H9 (cell line): ENCODE data around the gene PLXNA4. TPM values are rescaled to one million over a fixed set of nuclear protein-coding genes. Genes with fewer than 3 reads are reported as not detected.

Experiments
- DNase-seq: peaks from one replicate; pipeline ENCODE4 v3.0.0-alpha.2; 2017
- H2AFZ ChIP-seq: one replicate; pipeline ENCODE4 v1.6.1; 2013; ENCODE audit warnings: mild to moderate bottlenecking, low read length, control low read depth, moderate library complexity
- H2AK5ac ChIP-seq: 2 replicates; pipeline ENCODE4 v1.6.1; 2013; ENCODE audit warnings: low read length, control low read depth, mixed read lengths; ENCODE audit not compliant: insufficient read length
- H2BK120ac ChIP-seq: one replicate; pipeline ENCODE4 v1.6.1; 2013; ENCODE audit warnings: low read depth, mild to moderate bottlenecking, low read length, control low read depth, inconsistent platforms; ENCODE audit not compliant: poor library complexity, severe bottlenecking
- H2BK12ac ChIP-seq: 2 replicates; pipeline ENCODE4 v1.6.1; 2013; ENCODE audit warnings: low read length, control low read depth, mixed read lengths, low read depth; ENCODE audit not compliant: insufficient read length
- H2BK15ac ChIP-seq: 2 replicates; pipeline ENCODE4 v1.6.1; 2013; ENCODE audit warnings: low read depth, low read length, control low read depth
- H2BK20ac ChIP-seq: one replicate; pipeline ENCODE4 v1.6.1; 2013; ENCODE audit warnings: low read depth, mild to moderate bottlenecking, low read length, control low read depth, inconsistent platforms; ENCODE audit not compliant: poor library complexity, severe bottlenecking
- H2BK5ac ChIP-seq: 2 replicates; pipeline ENCODE4 v1.6.1; 2013; ENCODE audit warnings: low read length, control low read depth, mixed read lengths; ENCODE audit not compliant: insufficient read length
- H3K14ac ChIP-seq: 2 replicates; pipeline ENCODE4 v1.6.1; 2013; ENCODE audit warnings: low read length, control low read depth; ENCODE audit not compliant: insufficient read depth
- H3K18ac ChIP-seq: 2 replicates; pipeline ENCODE4 v1.6.1; 2013; ENCODE audit warnings: low read depth, mild to moderate bottlenecking, mixed read lengths, low read length, control low read depth; ENCODE audit not compliant: insufficient read length
- H3K23ac ChIP-seq: 2 replicates; pipeline ENCODE4 v1.6.1; 2013; ENCODE audit warnings: low read length, control low read depth, mixed read lengths, low read depth; ENCODE audit not compliant: insufficient read length
- H3K23me2 ChIP-seq: 2 replicates; pipeline ENCODE4 v1.6.1; 2013; ENCODE audit warnings: low read depth, mild to moderate bottlenecking, mixed read lengths, low read length, control low read depth; ENCODE audit not compliant: insufficient read length, poor library complexity, severe bottlenecking
- H3K27ac ChIP-seq: 2 replicates; pipeline ENCODE4 v1.5.1; 2013; ENCODE audit warnings: low read length, control low read depth, mixed read lengths, low read depth; ENCODE audit not compliant: insufficient read length
- H3K27me3 ChIP-seq: 2 replicates; pipeline ENCODE4 v1.6.1; 2013; ENCODE audit warnings: low read length, control low read depth, inconsistent platforms; ENCODE audit not compliant: insufficient read depth
- H3K4ac ChIP-seq: 2 replicates; pipeline ENCODE4 v1.6.1; 2013; ENCODE audit warnings: low read depth, mild to moderate bottlenecking, control low read depth, inconsistent platforms, low read length, moderate library complexity
- H3K4me1 ChIP-seq: 2 replicates; pipeline ENCODE4 v1.6.1; 2013; ENCODE audit warnings: low read length, control low read depth, inconsistent platforms; ENCODE audit not compliant: insufficient read depth
- H3K4me2 ChIP-seq: 2 replicates; pipeline ENCODE4 v1.6.1; 2013; ENCODE audit warnings: low read length, control low read depth, mixed read lengths; ENCODE audit not compliant: insufficient read length, insufficient read depth
- H3K56ac ChIP-seq: 2 replicates; pipeline ENCODE4 v1.6.1; 2013; ENCODE audit warnings: low read depth, mild to moderate bottlenecking, mixed read lengths, low read length, control low read depth; ENCODE audit not compliant: insufficient read length
- H3K79me1 ChIP-seq: 2 replicates; pipeline ENCODE4 v1.6.1; 2013; ENCODE audit warnings: low read depth, mild to moderate bottlenecking, moderate library complexity, low read length, control low read depth, inconsistent platforms; ENCODE audit not compliant: insufficient read depth, poor library complexity, severe bottlenecking
- H3K79me2 ChIP-seq: 2 replicates; pipeline ENCODE4 v1.6.1; 2013; ENCODE audit warnings: low read length, control low read depth, inconsistent platforms; ENCODE audit not compliant: insufficient read depth
- H3K9ac ChIP-seq: 2 replicates; pipeline ENCODE4 v1.6.1; 2013; ENCODE audit warnings: low read length, control low read depth, mixed read lengths; ENCODE audit not compliant: insufficient read length; ENCODE audit errors: extremely low read depth
- H3K9me3 ChIP-seq: one replicate; pipeline ENCODE4 v1.6.1; 2013; ENCODE audit warnings: low read depth, low read length, inconsistent platforms; ENCODE audit not compliant: control insufficient read depth
- H3T11ph ChIP-seq: one replicate; pipeline ENCODE4 v1.6.1; 2013; ENCODE audit warnings: mild to moderate bottlenecking, low read length, control low read depth, inconsistent platforms
- H4K20me1 ChIP-seq: one replicate; pipeline ENCODE4 v1.6.1; 2013; ENCODE audit not compliant: control insufficient read depth, insufficient read length, insufficient read depth
- H4K5ac ChIP-seq: 2 replicates; pipeline ENCODE4 v1.6.1; 2013; ENCODE audit warnings: low read depth, mild to moderate bottlenecking, mixed read lengths, low read length, control low read depth; ENCODE audit not compliant: insufficient read length
- H4K8ac ChIP-seq: replicated peaks from 2 replicates; pipeline ENCODE4 v1.6.1; 2013; ENCODE audit warnings: low read length, control low read depth, mixed read lengths, low read depth; ENCODE audit not compliant: insufficient read length
- H4K91ac ChIP-seq: 2 replicates; pipeline ENCODE4 v1.6.1; 2013; ENCODE audit warnings: low read depth, mild to moderate bottlenecking, moderate library complexity, mixed read lengths, low read length, control low read depth; ENCODE audit not compliant: insufficient read length
- H3K27ac Mint-ChIP-seq, 3 experiments: 2 replicates in 2 of 3; 3 replicates in 1 of 3; pipeline ENCODE4 v1.8.0; 2020 to 2021; ENCODE audit warnings: mixed read lengths in 3 of 3, mild to moderate bottlenecking in 1 of 3, moderate library complexity in 1 of 3
- H3K27me3 Mint-ChIP-seq: 2 replicates; pipeline ENCODE4 v1.8.0; 2021; ENCODE audit warnings: low read depth, mild to moderate bottlenecking, moderate library complexity, mixed read lengths
- H3K36me3 Mint-ChIP-seq, 3 experiments: 2 replicates in 2 of 3; 3 replicates in 1 of 3; pipeline ENCODE4 v1.8.0; 2020 to 2021; ENCODE audit warnings: low read depth in 3 of 3, mixed read lengths in 3 of 3; ENCODE audit not compliant: insufficient read depth in 1 of 3
- H3K4me1 Mint-ChIP-seq, 2 experiments: 2 replicates each; pipeline ENCODE4 v1.8.0; 2020; ENCODE audit warnings: mixed read lengths in 2 of 2
- H3K4me3 Mint-ChIP-seq, 2 experiments: 2 replicates in 1 of 2; 3 replicates in 1 of 2; pipeline ENCODE4 v1.8.0; 2020 to 2021; ENCODE audit warnings: mild to moderate bottlenecking in 2 of 2, mixed read lengths in 2 of 2, moderate library complexity in 1 of 2
- H3K9me3 Mint-ChIP-seq, 2 experiments: 2 replicates in 1 of 2; 3 replicates in 1 of 2; pipeline ENCODE4 v1.8.0; 2020; ENCODE audit warnings: mild to moderate bottlenecking in 2 of 2, mixed read lengths in 2 of 2, moderate library complexity in 1 of 2
- CTCF ChIP-seq: fragments of 200-600 bp; sonication (generic); conservative IDR thresholded peaks from 3 replicates; pipeline ENCODE4 v1.8.0; 2021; ENCODE audit warnings: antibody characterized with exemption, mild to moderate bottlenecking
- WGBS: extraction: QIAGEN DNeasy Blood & Tissue Kit; methylation state at CpG from one replicate; pipeline ENCODE4 v1.1.7; 2013; ENCODE audit warnings: missing lambda C conversion rate, low lambda C conversion rate, mixed read lengths; ENCODE audit not compliant: insufficient read length; ENCODE audit errors: extremely low coverage; 5-methylcytosine and 5-hydroxymethylcytosine counted together
- total RNA-seq: library from RNA; stranded (reverse); gene quantifications from 2 replicates; pipeline ENCODE4 v1.2.1, GENCODE V29; 2021

Gene PLXNA4
- total RNA-seq, 1 experiment from 2014 or later = 0.35 TPM

GRCh38 chr7:132296820-132297219 is 279.4 kb downstream of the PLXNA4 start:
- H3K23me2 ChIP-seq = peaks cover 3% of the 10 kb centered on the region
- peaks cover 5% of the 10 kb centered on the region; the same call in 1 of the 2 replicates for H3K27me3 Mint-ChIP-seq
- no peak overlapping the region for H3K27ac ChIP-seq
- no peak for DNase-seq
- H3K4me2 ChIP-seq = no peak overlapping the region
- no peak overlapping the region for H3K4ac ChIP-seq
- no peak overlapping the region for H4K5ac ChIP-seq
- no peaks in the 10 kb centered on the region for H3K79me2 ChIP-seq
- H3K36me3 Mint-ChIP-seq = no peaks in the 10 kb centered on the region
- no CpG with 5 or more reads among the region's 8 CpGs for whole genome bisulfite sequencing
- TF ChIP-seq CTCF = no peak
- no peak overlapping the region for H4K8ac ChIP-seq
- H3K4me1 ChIP-seq = no peaks in the 10 kb centered on the region
- no peak overlapping the region for H3K14ac ChIP-seq
- H2BK5ac ChIP-seq = no peak overlapping the region
- no peak overlapping the region for H4K91ac ChIP-seq
- no peak overlapping the region for H2AFZ ChIP-seq
- no peak overlapping the region for H3K4me3 Mint-ChIP-seq
- H3K79me1 ChIP-seq = no peaks in the 10 kb centered on the region
- no peak overlapping the region for H2BK20ac ChIP-seq
- H2BK15ac ChIP-seq = no peak overlapping the region
- no peak overlapping the region for H3K9ac ChIP-seq
- H3K56ac ChIP-seq = no peak overlapping the region
- H3T11ph ChIP-seq = no peak overlapping the region
- H3K4me1 Mint-ChIP-seq = peaks cover 5% of the 10 kb centered on the region in 2 experiments; a peak in 3 of 4 replicates
- H4K20me1 ChIP-seq = no peaks in the 10 kb centered on the region
- H3K27ac Mint-ChIP-seq = no peak overlapping the region
- H3K23ac ChIP-seq = no peak overlapping the region
- H2BK12ac ChIP-seq = no peak overlapping the region
- H3K18ac ChIP-seq = no peak overlapping the region
- H2AK5ac ChIP-seq = no peak overlapping the region
- no peaks in the 10 kb centered on the region for H3K27me3 ChIP-seq
- no peak overlapping the region for H2BK120ac ChIP-seq
- no peaks in the 10 kb centered on the region for H3K9me3 Mint-ChIP-seq
- no peaks in the 10 kb centered on the region for H3K9me3 ChIP-seq
